GM19035 (cell line): ENCODE results near the gene HOXD8.

Source experiments
- ATAC-seq: cut with Tn5 transposase; IDR thresholded peaks from one replicate; pipeline ENCODE4 v1.9.1; 2021; ENCODE audit not compliant: unreplicated experiment

The HOXD8 gene

DNA sequence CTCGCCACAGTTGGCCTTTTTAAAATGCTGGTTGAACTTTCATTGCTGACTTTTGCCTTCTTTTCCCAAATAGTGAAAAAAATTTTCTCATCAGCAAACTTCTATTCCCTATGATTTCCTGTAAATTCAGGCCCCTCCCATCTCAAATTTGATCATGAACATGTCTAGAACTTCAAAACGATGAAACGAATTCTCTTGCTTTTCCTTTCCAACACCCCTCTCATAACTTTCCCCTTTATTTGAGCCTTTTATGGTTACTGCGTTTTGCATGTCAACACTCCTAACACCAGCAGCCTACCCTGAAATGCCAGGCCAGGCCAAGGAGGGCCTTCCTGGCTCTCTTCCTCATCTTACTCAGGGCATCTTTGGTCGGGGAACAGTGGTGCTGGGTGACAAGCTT, 38.6 kb upstream of the HOXD8 start:
- ATAC-seq: no peak

DNA sequence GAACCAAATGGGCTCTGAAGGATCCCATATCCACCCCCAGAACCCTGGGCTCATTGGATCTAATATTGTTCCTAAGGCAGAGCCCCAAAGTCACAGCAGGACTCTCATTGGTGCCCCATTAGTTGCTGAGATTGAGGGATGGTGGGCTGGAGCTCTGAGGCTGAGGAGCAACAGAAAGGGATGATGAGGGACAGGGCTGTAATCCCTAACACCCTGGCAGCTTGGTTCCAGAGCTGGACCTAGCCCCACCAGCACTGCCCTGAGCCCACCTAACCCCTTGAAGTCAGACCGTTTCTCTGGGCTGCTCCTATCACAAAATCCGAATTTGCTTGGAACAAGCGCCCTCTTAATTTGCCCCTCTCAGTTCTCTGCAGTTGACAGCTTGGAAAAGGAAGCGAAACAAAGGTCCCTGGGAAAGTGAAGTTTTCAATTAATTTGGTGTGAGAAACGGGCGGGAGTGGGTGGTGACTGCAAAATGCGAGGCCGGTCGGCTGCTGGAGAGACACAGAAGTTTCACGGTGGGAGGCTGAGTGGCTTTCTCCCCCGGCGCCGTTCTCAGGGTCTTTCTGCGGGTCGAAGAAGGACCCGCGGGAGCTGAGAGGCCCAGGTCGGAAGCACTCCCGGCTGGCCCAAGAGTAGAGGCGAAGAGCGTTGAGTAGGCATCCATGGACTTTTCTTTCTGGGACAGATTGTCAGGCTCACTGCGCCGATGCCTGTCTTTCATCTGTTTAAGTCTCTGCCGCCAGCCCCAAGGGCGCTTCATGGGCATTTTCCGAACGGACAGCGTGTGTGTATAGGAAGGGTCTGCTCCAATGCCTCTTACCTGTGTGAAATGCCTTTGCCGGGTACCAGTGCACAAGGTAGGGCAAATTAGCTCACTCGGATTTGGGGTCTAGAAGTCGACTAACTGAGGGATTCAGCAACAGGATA, 37.9 kb upstream of the HOXD8 start:
- no peak for ATAC-seq

DNA sequence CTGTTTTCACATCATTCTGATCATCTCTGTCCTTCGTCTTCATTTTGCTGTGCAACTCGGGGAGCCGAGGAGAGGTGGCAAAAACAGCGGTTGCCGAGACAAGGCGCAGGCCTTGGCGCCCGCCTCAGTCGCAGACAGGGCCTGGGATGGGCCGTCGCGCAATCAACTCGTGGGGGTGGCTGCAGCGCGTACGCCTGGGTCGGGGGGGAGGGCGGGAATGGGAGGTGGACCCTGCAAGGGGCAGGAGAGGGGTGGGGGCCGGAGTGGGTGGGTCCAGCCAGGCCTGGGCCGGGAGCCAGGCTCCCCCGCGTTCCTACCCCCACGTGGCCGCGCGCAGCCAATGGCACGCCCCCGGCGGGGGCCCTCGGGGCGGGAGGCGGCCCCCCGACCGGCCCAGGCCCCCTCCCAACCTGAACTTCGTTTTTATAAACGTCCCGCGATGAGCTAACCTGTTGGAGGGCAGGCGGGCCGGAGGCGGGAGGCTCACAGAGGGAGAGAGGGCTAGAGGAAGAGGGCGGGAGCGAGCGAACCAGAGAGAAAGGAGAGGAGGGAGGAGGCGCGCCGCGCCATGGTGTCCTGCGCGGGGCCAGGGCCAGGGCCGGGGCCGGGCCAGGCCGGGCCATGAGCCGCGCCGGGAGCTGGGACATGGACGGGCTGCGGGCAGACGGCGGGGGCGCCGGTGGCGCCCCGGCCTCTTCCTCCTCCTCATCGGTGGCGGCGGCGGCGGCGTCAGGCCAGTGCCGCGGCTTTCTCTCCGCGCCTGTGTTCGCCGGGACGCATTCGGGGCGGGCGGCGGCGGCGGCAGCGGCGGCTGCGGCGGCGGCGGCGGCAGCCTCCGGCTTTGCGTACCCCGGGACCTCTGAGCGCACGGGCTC, 37.0 kb upstream of the HOXD8 start, which contains the start of gene HOXD13:
Gene HOXD13, plus strand, starts transcription at position 452 of the 875 bp plus-strand sequence. Its CDS starts 170 bp downstream, at position 622.
- no peak for ATAC-seq

DNA sequence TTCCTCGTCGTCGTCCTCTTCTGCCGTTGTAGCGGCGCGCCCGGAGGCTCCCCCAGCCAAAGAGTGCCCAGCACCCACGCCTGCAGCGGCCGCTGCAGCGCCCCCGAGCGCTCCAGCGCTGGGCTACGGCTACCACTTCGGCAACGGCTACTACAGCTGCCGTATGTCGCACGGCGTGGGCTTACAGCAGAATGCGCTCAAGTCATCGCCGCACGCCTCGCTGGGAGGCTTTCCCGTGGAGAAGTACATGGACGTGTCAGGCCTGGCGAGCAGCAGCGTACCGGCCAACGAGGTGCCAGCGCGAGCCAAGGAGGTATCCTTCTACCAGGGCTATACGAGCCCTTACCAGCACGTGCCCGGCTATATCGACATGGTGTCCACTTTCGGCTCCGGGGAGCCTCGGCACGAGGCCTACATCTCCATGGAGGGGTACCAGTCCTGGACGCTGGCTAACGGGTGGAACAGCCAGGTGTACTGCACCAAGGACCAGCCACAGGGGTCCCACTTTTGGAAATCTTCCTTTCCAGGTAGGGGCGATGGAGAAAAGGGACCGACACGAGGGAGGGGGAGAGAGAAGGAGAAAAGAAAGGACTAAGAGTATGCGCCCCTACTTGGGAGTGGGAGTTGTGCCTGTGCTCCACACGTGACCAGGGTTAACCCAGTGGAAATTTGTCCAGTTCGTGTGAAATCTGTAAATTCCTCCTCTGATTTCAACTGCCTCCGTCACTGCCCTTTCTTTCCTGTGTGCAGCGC, 36.2 kb upstream of the HOXD8 start:
- ATAC-seq: no peak

DNA sequence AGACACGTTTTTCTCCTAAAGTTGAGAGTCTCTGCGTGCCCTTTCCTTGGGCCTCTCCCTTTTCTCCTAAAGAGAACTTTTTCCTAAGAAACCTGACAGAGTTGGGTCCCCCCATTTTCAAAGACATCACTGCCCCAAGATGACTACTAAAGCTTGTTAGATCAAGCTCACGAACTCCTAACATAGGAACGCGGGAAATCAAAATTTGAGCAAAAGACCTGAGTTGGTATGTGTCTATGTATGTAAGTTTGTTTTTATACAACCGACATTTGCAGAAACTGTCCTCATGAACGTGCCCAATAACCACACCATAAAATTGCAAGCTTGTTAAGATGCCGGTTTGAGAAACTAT, 35.6 kb upstream of the HOXD8 start:
- no peak for ATAC-seq

DNA sequence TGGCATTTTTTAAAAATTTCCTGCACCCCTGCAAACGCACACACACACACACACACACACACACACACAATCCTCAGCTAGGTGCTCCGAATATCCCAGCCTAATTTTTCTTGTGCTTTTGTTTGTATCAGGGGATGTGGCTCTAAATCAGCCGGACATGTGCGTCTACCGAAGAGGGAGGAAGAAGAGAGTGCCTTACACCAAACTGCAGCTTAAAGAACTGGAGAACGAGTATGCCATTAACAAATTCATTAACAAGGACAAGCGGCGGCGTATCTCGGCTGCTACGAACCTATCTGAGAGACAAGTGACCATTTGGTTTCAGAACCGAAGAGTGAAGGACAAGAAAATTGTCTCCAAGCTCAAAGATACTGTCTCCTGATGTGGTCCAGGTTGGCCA, 35.2 kb upstream of the HOXD8 start:
- no peak for ATAC-seq

DNA sequence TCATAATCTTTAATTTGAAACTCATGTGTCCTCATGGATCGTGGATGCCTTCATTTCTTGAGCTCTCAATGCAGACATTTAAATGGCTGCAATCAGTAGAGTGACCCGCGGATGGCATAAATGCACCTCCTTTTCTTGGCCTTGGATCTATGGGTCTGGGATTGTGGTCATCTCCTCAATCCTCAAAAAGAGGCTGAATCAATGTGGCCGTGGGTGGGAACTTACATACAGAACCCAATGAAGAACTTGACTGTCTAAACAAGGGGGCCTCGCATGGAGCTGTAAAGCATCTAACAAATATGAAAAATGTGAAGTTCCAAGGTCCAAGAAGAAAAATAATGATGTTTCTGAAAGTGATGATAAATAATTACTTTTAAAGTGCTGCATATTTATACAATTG, 34.1 kb upstream of the HOXD8 start:
- ATAC-seq: no peak

DNA sequence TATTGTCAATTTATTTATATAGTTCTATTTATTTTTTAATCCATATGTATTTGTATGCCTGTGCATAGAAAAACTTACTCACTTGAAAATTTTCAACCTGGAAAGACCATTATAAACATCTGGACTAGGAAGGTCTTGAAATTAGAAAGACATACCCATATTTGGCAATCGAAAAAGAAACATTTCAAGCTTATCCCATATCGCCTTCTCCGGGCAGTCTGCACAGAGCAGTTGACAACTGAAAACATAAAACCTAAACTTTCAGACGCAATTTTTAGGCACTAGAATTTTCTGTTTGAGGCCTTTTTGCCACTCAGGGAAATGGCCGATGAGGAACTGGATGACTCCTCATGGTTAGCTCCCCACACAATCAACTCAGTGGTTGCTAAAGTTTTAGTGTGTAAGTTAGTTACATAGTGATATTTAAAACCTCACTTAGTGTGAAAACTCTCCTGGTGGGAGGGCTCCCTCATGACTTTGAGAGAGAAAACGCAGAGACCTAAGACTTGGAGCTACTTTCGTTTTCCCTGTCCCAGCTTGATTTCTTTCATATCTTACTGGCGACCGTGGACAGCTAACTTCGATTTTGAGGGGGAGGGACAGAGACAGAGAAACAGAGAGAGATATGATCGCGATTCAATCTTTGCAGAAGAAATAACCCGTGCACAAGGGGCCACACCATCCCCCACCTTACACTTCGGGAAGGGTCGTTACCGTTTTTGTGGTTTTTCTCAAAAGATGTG, 33.1 kb upstream of the HOXD8 start:
- ATAC-seq: no peak

DNA sequence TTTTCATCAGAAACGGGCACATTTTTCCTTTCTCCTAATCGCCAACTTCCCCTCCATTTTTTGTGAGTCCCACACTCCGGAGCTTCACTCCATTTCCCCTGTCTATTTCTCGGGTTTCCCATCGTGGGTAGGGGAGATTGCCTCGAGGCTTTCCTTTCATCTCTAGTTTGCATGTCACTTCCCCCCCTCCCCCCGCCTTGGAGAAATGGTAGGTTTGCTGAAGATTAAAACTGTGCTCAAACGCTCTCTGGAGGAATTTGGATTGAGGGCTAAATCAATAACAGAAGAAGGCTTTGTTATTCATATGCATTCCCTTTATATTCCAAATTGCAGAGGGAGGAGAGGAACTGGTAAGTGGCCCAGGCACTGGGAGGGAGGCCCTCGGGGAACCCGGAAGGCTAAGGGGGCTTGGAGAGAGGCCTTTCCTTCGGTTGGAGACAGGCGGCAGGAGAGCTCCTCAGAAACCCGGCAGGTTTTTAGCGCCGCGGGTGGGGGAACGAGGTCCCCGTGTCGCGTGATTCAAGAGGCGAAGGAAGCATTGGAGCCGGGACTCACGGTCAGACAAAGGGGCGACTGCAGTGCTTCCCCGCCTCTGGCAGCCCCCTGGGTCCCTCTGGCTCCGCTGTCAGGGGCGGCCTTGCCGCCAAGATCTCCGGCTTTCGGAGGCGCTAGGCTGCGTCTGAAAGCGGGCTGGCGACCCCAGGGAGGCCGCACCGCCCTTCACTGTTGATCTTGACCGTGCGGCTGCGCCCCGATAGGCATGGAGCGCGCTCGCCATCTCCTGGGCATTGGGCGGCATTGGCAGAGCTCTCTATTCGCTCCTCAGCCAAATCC, 32.3 kb upstream of the HOXD8 start:
- ATAC-seq: peak; percentile 92

DNA sequence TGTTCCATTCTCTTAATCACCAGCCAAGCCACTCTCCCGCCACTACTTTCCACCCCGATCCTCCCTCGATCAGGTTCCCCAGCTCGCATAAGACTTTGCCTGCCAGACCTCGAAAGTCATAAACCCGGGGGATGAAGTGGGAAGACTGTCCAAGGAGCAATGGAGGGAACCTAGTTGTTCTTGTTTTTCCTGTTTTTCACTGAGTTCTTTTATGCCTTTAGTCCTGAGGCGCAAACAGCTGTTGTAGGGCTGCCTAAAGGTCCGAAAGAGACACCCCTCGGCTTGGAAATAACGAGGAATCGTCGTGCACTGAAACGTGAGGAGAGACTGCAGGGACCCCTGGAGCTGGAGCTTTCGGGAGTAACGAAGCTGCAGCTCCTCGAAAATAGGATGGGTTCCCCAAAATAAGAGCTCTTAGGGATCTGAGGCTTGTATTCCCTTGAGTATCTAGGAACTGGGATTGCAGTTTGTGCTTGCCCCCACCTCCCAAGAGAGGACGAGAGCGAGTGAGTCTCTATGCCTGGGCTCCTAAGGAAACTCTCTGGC, 31.6 kb upstream of the HOXD8 start:
- no peak for ATAC-seq

DNA sequence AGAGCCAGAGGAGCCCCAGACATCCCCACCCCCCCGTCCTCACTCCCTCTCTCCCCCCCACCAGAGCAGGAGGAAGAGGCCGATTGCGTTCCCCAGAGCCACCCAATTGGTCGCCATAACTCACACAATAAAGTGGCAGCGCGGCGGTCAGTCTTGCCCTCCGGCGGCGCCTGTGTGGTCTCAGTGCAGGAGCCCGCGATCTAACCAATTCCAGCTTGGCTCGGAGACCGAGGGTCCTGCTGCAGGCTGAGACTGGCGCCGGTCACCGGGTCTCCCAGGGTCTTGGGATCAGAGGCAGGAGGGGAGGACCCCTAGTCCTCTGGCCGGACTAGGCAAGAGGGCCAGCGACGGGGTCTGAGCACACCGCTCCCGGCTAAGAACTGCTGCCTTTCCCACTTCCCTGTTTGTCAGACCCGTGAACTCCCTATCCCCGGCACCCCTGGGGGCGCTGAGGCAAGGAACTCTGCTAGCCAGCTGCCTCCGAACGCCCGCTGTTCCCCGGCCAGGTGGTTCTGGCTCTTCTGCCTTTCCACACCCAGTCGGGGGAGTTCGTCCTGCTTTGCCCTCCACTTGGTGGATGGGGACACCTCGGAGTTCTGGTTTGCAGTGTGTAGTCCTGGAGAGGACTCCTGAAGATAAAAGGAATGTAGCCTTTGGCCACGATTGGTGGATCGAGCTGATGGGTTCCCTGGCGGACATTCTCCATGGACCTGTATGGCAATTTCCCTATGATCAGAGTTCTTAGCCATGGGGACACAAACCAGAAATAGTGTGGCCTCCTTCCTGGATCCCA, 30.9 kb upstream of the HOXD8 start:
- ATAC-seq: no peak

DNA sequence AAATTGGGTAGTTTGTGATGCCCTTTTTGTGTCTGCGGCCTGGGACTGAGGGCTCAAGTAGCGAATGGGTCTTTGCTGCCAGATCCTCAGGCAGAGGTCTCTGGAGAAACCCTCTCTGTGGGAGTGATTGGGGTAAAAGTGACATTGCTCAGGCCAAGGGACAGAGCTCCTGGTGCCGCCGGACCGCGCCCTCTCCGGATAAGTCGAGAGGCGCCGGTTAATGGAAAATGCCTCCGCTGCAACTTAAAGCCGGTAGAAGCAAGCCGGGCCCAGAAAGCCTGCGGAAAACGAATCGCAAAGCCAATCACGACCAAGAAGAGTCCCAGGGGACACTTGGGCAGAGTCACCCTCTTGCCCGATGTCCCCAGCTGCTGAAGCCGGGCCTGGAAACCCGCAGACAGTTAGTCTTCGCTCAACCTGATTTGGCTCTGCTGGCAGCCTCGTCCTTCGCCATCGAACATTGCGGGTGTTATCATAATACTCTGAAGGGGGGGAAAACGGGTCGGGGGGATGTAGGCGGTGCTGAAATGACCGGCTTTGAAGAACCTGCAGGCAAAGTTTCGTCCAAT, 30.3 kb upstream of the HOXD8 start:
- no peak for ATAC-seq

DNA sequence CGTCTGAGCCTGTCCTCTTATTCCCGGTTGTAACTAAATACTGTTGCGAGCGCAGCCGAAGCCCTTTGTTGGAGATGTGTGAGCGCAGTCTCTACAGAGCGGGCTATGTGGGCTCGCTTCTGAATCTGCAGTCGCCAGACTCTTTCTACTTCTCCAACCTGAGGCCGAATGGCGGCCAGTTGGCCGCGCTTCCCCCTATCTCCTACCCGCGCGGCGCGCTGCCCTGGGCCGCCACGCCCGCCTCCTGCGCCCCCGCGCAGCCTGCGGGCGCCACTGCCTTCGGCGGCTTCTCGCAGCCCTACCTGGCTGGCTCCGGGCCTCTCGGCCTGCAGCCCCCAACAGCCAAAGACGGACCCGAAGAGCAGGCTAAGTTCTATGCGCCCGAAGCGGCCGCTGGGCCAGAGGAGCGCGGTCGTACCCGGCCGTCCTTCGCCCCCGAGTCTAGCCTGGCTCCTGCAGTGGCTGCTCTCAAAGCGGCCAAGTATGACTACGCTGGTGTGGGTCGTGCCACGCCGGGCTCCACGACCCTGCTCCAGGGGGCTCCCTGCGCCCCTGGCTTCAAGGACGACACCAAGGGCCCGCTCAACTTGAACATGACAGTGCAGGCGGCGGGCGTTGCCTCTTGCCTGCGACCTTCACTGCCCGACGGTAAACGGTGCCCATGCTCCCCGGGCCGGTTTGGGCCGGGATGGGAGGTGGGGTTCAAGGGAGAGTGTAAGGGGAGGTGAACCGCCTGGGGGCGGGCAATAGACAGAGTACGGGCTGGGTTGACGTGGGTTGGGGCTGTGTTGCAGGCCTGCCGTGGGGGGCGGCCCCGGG, 29.6 kb upstream of the HOXD8 start, which contains the start of gene HOXD12:
Gene HOXD12, plus strand, starts transcription at position 68 of the 819 bp plus-strand sequence. Its CDS starts 7 bp downstream, at position 75.
- no peak for ATAC-seq

DNA sequence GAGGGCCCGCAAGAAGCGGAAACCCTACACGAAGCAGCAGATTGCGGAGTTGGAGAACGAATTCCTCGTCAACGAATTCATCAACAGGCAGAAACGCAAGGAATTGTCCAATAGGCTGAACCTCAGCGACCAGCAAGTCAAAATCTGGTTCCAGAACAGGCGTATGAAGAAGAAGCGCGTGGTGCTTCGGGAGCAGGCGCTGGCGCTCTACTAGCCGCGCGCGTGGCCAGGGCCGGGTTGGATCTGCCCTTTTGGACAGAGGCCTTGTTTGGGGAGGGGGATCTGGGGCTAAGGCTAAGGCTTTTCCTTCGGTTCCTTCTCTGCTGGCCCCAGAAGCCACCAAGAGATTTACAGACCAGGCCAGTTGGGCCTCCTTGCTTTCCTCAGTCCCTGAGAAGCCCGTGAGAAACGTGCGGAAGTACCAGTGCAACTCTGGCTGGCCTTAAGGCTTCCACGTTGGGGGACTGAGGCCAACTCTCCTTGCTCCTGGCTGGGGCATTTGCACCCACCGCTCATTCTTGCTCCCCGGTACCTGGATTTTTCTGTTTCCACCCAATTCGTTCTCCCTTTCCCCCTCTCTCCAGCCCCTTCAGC, 28.9 kb upstream of the HOXD8 start:
- no peak for ATAC-seq

DNA sequence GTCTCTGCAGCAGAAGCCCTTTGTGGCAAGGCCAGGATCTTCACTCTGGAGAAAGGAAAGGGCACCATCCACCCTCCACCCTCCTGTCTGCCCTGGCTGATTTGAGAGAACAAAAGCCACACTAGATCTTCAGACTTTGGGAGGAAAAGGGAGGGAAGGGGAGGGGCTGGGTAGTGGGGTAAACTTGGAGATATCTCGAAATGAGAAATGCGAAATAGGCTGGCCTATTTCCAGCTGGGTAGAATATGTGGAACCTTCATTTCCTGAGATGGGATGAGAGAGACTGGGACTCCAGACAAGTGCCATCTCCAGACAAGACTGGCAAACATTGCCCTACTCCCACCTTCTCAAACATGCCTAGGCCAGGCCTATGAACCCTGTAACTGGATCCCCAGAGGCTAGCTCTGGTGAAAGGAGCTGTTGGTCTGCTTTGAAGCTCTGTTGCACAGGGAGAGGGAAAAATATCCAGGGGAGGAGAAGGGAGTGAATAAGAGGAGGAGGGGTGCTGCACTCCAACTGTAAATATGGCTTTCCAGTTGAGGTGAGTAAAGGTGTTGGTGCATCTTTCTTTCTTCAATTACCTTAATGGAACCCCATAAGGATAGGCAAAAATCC, 28.2 kb upstream of the HOXD8 start:
- ATAC-seq: no peak

DNA sequence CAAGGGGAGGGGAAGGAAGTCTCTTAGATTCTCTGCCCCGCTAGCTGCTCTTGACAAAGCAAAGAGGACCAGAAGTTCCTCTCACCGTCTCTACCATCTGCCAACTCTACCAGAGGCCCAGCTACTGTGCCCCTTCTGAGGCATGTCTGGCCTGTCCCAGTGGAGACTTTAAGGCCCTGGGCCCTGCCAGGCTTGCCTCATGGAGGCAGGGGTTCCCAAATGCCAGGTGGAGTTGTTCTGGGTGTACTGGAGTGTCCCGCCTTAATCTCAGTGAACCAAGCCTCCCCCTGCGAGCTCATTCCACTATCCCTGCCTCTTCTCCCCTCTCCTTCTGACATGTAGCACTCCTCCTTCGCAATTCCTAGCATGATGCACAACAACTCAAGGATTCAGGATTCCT, 27.7 kb upstream of the HOXD8 start:
- ATAC-seq: no peak
